ENCODE measurements around the gene BICRA. TPM values are rescaled to one million over a fixed set of nuclear protein-coding genes. Genes with fewer than 3 reads are reported as not detected.
"Not testable (repeated sequence)": the region's sequence is repeated elsewhere in the genome, so short reads cannot be mapped to it uniquely, and the experiment has no call there.

Gene BICRA
- total RNA-seq, 2 donors from 2014 or later = 13.3 to 26.3 TPM

GRCh38 chr19:47707135-47707925 is 98.4 kb downstream of the BICRA start:
- peak; percentile 95 to 97 for ATAC-seq
- DNase-seq (ENCODE audit: low spot score in 2 of 2) = peak; percentile 80 to 83
- Mint-ChIP-seq H3K9me3 (no peaks in the 10 kb centered on the region), H3K27ac (peak overlapping the region in 1 of 2 donors; percentile 73), H3K36me3 (no peaks in the 10 kb centered on the region)

DNA sequence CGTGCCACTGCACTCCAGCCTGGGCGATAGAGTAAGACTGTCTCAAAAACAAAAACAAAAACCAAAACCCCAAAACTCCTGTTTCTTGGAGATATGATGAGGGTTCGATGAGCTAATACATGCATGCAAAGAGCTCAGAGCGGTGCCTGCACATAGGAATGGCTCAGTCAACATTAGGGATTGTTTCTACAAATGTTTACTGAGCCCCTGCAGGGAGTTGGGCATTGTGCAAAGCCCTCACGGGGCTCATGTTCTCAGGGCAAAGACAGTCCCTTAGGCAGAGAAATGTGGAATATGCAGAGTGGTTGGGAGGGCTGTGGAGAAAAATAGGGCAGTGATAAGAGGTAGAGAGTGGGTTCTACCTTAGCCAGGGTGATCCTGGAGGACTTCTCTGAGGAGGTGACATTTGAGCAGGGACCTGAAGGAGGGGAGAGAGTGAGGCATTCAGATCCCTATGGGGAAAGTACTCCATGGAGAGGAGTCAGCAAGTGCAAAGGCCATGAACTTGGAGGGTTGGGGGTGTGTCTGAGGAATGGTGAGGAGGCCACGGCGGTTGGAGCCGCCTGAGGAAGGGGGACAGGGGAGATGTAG is 102.8 kb downstream of the BICRA start:
- Mint-ChIP-seq H3K27ac (no peak overlapping the region), H3K36me3 (peaks cover 0 to 11% of the 10 kb centered on the region in 2 donors)

DNA sequence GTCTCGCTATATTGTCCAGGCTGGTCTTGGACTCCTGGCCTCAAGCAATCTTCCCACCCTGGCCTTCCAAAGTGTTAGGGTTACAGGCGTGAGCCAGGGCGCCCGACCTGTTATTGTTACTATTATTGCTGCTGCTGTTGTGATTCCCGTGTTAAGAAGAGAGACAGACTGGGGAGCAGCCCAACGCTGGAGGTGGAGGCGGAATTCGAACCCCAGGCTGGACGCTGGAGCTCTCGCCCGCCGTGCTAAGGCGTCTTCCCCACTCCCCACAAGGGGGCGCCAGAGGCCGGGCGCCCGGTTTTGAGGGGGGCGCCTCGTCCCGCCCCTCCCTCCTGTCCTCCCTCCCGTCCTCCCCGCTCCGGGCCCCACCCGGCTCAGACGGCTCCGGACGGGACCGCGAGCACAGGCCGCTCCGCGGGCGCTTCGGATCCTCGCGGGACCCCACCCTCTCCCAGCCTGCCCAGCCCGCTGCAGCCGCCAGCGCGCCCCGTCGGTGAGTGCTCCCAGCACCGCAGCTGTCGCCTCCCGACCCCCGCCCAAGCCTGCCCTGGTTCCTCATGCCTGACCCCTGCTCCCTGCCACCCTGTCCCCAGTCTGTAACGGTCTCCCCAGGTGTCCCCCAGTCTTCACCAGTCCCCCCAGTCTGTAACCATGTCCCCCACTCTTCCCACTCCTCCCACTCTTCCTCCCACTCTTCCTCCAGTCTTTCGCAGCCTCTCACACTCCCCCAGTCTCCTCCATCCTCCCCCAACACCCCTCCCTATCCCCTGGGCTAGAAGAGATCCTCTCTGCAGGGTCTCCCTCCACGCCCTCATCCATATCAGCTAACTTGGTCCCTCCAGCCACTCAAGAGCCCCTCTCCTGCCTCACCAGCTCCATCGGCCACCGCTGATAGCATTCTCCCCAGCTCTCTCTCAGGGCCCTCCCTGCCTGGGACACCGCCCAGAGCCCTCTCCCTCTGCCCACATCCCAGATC is 104.4 kb downstream of the BICRA start, which contains the start of gene EHD2:
Gene EHD2 (plus strand): TSS at position 377 of the 976 bp plus-strand sequence. CDS start 3,191 bp downstream, outside the sequence.
- no peaks in the 10 kb centered on the region for H3K9me3 Mint-ChIP-seq
- no peak within 1 kb of the TSS for H3K27ac Mint-ChIP-seq
- ATAC-seq (peak; percentile 86 to 87), DNase-seq (ENCODE audit: low spot score in 2 of 2) (peak in 1 of 2 donors; percentile 70)
- peaks cover 0 to 11% of the 10 kb centered on the region in 2 donors for H3K36me3 Mint-ChIP-seq

More for the DNA sequence above, 102.8 kb downstream of the BICRA start:
- ATAC-seq (no peak), DNase-seq (ENCODE audit: low spot score in 2 of 2) (no peak)
- H3K9me3 Mint-ChIP-seq = no peaks in the 10 kb centered on the region

GRCh38 chr19:47714339-47714738 is 105.4 kb downstream of the BICRA start:
- peaks cover 0 to 11% of the 10 kb centered on the region in 2 donors for H3K36me3 Mint-ChIP-seq
- ATAC-seq (no peak), DNase-seq (ENCODE audit: low spot score in 2 of 2) (no peak)
- no peaks in the 10 kb centered on the region for H3K9me3 Mint-ChIP-seq
- H3K27ac Mint-ChIP-seq = no peak overlapping the region

DNA sequence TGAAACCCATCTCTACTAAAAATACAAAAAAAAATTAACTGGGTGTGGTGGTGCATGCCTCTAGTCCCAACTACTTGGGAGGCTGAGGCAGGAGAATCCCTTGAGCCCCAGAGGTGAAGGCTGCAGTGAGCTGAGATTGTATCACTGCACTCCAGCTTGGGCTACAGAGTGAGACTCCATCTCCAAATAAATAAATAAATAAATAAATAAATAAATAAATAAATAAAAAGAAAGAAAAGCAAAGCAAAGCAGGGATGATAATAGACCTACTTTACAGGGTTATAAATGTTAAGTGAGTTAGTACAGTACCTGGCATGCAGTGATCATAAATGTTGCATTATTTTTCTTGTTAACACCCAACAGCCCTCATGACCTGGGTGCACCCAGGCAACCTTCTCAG is 105.9 kb downstream of the BICRA start:
- not testable (repeated sequence) for H3K27ac Mint-ChIP-seq; H3K9me3 Mint-ChIP-seq; DNase-seq (ENCODE audit: low spot score in 2 of 2); ATAC-seq
- peaks cover 0 to 11% of the 10 kb centered on the region in 2 donors for H3K36me3 Mint-ChIP-seq

DNA sequence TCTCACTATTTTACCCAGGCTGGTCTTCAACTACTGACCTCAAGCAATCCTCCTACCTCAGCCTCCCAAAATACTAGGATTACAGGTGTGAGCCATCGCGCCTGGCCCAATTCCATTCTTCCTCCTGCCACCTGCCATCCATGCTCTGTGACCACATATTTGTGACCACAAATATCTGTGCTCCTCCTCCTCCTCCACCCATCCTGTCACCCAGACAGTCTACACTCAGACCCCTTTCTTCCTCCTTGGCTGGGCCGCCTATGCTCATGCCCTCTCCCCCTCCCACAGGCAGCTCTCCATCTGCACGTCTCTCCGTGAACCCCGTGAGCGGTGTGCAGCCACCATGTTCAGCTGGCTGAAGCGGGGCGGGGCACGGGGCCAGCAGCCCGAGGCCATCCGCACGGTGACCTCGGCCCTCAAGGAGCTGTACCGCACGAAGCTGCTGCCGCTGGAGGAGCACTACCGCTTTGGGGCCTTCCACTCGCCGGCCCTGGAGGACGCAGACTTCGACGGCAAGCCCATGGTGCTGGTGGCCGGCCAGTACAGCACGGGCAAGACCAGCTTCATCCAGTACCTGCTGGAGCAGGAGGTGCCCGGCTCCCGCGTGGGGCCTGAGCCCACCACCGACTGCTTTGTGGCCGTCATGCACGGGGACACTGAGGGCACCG is 107.5 kb downstream of the BICRA start:
- ATAC-seq = no peak
- no peaks in the 10 kb centered on the region for H3K9me3 Mint-ChIP-seq
- H3K36me3 Mint-ChIP-seq = peaks cover 0 to 11% of the 10 kb centered on the region in 2 donors
- H3K27ac Mint-ChIP-seq = no peak overlapping the region
- DNase-seq (ENCODE audit: low spot score in 2 of 2) = no peak

DNA sequence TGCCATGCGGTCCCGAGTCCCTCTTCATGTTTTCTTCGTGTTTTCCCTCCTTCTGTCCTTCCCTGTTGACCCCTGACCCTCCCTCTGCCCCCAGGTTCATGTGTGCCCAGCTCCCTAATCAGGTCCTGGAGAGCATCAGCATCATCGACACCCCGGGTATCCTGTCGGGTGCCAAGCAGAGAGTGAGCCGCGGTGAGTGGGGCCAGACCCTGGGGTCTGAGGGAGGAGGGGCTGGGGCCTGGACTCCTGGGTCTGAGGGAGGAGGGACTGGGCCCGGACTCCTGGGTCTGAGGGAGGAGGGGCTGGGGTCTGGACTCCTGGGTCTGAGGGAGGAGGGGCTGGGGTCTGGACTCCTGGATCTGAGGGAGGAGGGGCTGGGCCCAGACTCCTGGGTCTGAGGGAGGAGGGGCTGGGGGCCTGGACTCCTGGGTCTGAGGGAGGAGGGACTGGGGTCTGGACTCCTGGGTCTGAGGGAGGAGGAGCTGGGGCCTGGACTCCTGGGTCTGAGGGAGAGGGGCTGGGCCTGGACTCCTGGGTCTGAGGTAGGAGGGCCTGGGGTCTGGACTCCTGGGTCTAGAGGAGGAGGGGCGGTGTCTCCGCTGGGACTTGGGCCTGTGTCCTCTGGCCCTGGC is 109.6 kb downstream of the BICRA start:
- H3K36me3 Mint-ChIP-seq = peaks cover 0 to 11% of the 10 kb centered on the region in 2 donors
- not testable (repeated sequence) for DNase-seq (ENCODE audit: low spot score in 2 of 2); H3K27ac Mint-ChIP-seq

GRCh38 chr19:47719047-47719859 is 110.3 kb downstream of the BICRA start:
- DNase-seq (ENCODE audit: low spot score in 2 of 2) = no peak
- no peak for ATAC-seq
- no peaks in the 10 kb centered on the region for H3K9me3 Mint-ChIP-seq
- H3K27ac Mint-ChIP-seq = no peak overlapping the region
- H3K36me3 Mint-ChIP-seq = peaks cover 0 to 4% of the 10 kb centered on the region in 2 donors

More for the DNA sequence above, 109.6 kb downstream of the BICRA start:
- not testable (repeated sequence) for H3K9me3 Mint-ChIP-seq, ATAC-seq

GRCh38 chr19:47720669-47721422 is 111.9 kb downstream of the BICRA start:
- DNase-seq (ENCODE audit: low spot score in 2 of 2) (no peak), ATAC-seq (no peak)
- no peak overlapping the region for H3K27ac Mint-ChIP-seq

GRCh38 chr19:47723581-47723940 is 114.6 kb downstream of the BICRA start:
- ATAC-seq (peak; percentile 54 to 67), DNase-seq (ENCODE audit: low spot score in 2 of 2) (no peak)
- Mint-ChIP-seq H3K36me3 (no peaks in the 10 kb centered on the region), H3K9me3 (no peaks in the 10 kb centered on the region), H3K27ac (peak overlapping the region in 1 of 2 donors; percentile 74)

More at GRCh38 chr19:47720669-47721422, 111.9 kb downstream of the BICRA start:
- Mint-ChIP-seq H3K9me3 (no peaks in the 10 kb centered on the region), H3K36me3 (no peaks in the 10 kb centered on the region)

- H3K27ac Mint-ChIP-seq = no peak overlapping the region
Observed at GRCh38 chr19:47725759-47726401, 116.9 kb downstream of the BICRA start.

DNA sequence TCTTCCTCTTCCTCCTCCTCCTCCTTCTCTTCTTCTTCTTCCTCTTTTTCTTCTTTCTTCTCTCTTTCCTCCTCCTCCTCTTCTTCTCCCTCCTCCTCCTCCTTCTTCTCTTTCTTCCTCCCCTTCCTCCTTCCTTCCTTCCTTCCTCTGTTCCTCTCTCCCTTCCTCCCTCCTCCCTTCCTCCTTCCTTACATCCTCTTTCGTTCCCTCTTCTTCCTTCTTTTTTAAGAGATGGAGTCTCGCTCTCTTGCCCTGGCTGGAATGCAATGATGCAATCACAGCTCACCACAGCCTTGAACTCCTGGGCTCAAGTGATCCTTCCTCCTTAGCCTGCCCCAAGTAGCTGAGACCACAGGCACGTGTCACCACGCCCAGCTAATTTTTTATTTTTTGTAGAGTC is 117.5 kb downstream of the BICRA start:
- H3K36me3 Mint-ChIP-seq = no peaks in the 10 kb centered on the region
- H3K27ac Mint-ChIP-seq = no peak overlapping the region
- no peak for DNase-seq (ENCODE audit: low spot score in 2 of 2)

More at GRCh38 chr19:47725759-47726401, 116.9 kb downstream of the BICRA start:
- no peak for ATAC-seq
- H3K36me3 Mint-ChIP-seq = no peaks in the 10 kb centered on the region
- DNase-seq (ENCODE audit: low spot score in 2 of 2) = no peak
- no peaks in the 10 kb centered on the region for H3K9me3 Mint-ChIP-seq

GRCh38 chr19:47728295-47728694 is 119.4 kb downstream of the BICRA start:
- not testable (repeated sequence) for H3K36me3 Mint-ChIP-seq, H3K9me3 Mint-ChIP-seq

More for the DNA sequence above, 117.5 kb downstream of the BICRA start:
- H3K9me3 Mint-ChIP-seq = no peaks in the 10 kb centered on the region
- no peak for ATAC-seq

DNA sequence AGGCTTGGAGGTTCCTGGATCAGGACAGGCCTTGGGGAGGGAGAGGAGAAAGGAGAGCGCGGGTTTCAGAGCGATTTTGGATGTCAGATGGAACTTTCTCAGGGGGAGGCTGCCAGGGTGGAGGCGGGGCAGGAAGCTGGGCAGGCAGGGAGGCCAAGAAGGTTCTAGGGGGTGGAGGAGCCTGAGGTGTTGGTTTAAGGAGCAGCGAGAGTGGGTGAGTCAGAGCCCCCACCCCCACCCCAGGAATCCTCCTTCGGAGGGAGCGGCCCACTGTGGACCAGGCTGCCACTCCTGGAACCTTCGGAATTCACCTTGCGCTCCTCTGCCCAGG is 120.5 kb downstream of the BICRA start:
- no peaks in the 10 kb centered on the region for H3K36me3 Mint-ChIP-seq
- DNase-seq (ENCODE audit: low spot score in 2 of 2) (no peak), ATAC-seq (peak; percentile 60 to 77)
- peak overlapping the region in 1 of 2 donors; percentile 68 for H3K27ac Mint-ChIP-seq
- H3K9me3 Mint-ChIP-seq = no peaks in the 10 kb centered on the region

More at GRCh38 chr19:47728295-47728694, 119.4 kb downstream of the BICRA start:
- H3K27ac Mint-ChIP-seq; DNase-seq (ENCODE audit: low spot score in 2 of 2); ATAC-seq: not testable (repeated sequence)

Data from activated naive CD4-positive, alpha-beta T cell treated with anti-CD3 and anti-CD28 coated beads, Interleukin-2, amount 50 U/mL, for 72 hours (primary cell).